Naive thymus-derived CD4-positive, alpha-beta T cell (primary cell): ENCODE results near the gene IL31. TPM values are rescaled to one million over a fixed set of nuclear protein-coding genes. Genes with fewer than 3 reads are reported as not detected.

Experiments
- ATAC-seq: fragments of 150-1000 bp; cut with Tn5 transposase; 2 replicates; pipeline ENCODE4 v1.10.0; 2021; ENCODE audit warnings: mild to moderate bottlenecking, moderate library complexity
- CTCF ChIA-PET: fragments of 350-600 bp; sonication (Branson Sonifier 250); formaldehyde crosslinking; loops from one replicate; lab custom pipeline; 2021; ENCODE audit warnings: antibody characterized with exemption; lab: Charles Lee
- POLR2A ChIA-PET: fragments of 350-600 bp; sonication (Branson Sonifier 250); formaldehyde crosslinking; loops from one replicate; lab custom pipeline; 2021; ENCODE audit warnings: antibody characterized with exemption, inconsistent platforms; lab: Charles Lee
- DNase-seq, 9 donors: peaks; one replicate each; pipeline versions ENCODE4 v3.0.0 to v3.0.0-alpha.2; 2020 to 2022; ENCODE audit warnings: mixed read lengths in 1 of 9
- H3K27ac ChIP-seq: one replicate; pipeline ENCODE4 v1.7.0; 2013; ENCODE audit warnings: mild to moderate bottlenecking, low read depth, low read length, moderate library complexity
- H3K27me3 ChIP-seq, 2 donors: one replicate each; pipeline ENCODE4 v1.7.0; 2013; ENCODE audit warnings: low read length in 2 of 2, mild to moderate bottlenecking in 2 of 2, moderate library complexity in 2 of 2; ENCODE audit not compliant: control insufficient read depth in 2 of 2, insufficient read depth in 2 of 2
- H3K36me3 ChIP-seq, 3 experiments: 1 replicate in 2 of 3; 2 replicates in 1 of 3; pipeline ENCODE4 v1.7.0; 2013; ENCODE audit warnings: low read length in 3 of 3, mild to moderate bottlenecking in 3 of 3, moderate library complexity in 1 of 3; ENCODE audit not compliant: insufficient read depth in 3 of 3, control insufficient read depth in 2 of 3
- H3K4me1 ChIP-seq, 2 donors: one replicate each; pipeline ENCODE4 v1.7.0; 2013; ENCODE audit warnings: low read length in 2 of 2, mild to moderate bottlenecking in 2 of 2, moderate library complexity in 1 of 2; ENCODE audit not compliant: control insufficient read depth in 2 of 2, insufficient read depth in 2 of 2
- H3K4me3 ChIP-seq: 2 replicates; pipeline ENCODE4 v1.7.0; 2013; ENCODE audit warnings: mild to moderate bottlenecking, low read length
- H3K9me3 ChIP-seq, 3 experiments: 1 replicate in 2 of 3; 2 replicates in 1 of 3; pipeline ENCODE4 v1.7.0; 2013; ENCODE audit warnings: low read length in 3 of 3; ENCODE audit not compliant: control insufficient read depth in 2 of 3
- H3K27ac Mint-ChIP-seq, 9 donors: one replicate each; pipeline ENCODE4 v1.8.0; 2020 to 2022; ENCODE audit warnings: mixed read lengths in 9 of 9, mild to moderate bottlenecking in 8 of 9, moderate library complexity in 5 of 9, inconsistent platforms in 2 of 9
- H3K27me3 Mint-ChIP-seq, 5 donors: one replicate each; pipeline ENCODE4 v1.8.0; 2021 to 2022; ENCODE audit warnings: mixed read lengths in 5 of 5, mild to moderate bottlenecking in 1 of 5
- H3K36me3 Mint-ChIP-seq, 5 donors: one replicate each; pipeline ENCODE4 v1.8.0; 2020 to 2022; ENCODE audit warnings: mixed read lengths in 5 of 5, mild to moderate bottlenecking in 3 of 5, inconsistent platforms in 1 of 5
- H3K4me1 Mint-ChIP-seq, 7 donors: one replicate each; pipeline ENCODE4 v1.8.0; 2020 to 2022; ENCODE audit warnings: mixed read lengths in 7 of 7, mild to moderate bottlenecking in 3 of 7, inconsistent platforms in 1 of 7
- H3K4me3 Mint-ChIP-seq, 10 donors: one replicate each; pipeline ENCODE4 v1.8.0; 2020 to 2022; ENCODE audit warnings: mild to moderate bottlenecking in 10 of 10, mixed read lengths in 10 of 10, moderate library complexity in 6 of 10, inconsistent platforms in 2 of 10
- H3K9me3 Mint-ChIP-seq, 11 donors: one replicate each; pipeline ENCODE4 v1.8.0; 2020 to 2022; ENCODE audit warnings: mixed read lengths in 11 of 11, mild to moderate bottlenecking in 4 of 11, inconsistent platforms in 1 of 11, moderate library complexity in 1 of 11
- intact Hi-C, 2 donors: fragments of 100-400 bp; cut with micrococcal nuclease; formaldehyde crosslinking; loops; one replicate each; pipeline ENCODE4 v1.15.1; 2023
- polyA plus RNA-seq, 2 donors: library from polyadenylated mRNA; unstranded; fragments of 300-500 nt; fragmentation: Illumina TruSeq; gene quantifications; one replicate each; pipeline ENCODE4 v1.2.3, GENCODE V29; 2021
- total RNA-seq, 6 experiments: library from RNA in 5 of 6; stranded (reverse) in 5 of 6; gene quantifications; 1 replicate in 5 of 6; 2 replicates in 1 of 6; pipeline ENCODE4 v1.2.3 and lab custom pipeline; 2021 to 2026

The IL31 gene
- total and polyA plus RNA-seq, 7 experiments from 2014 or later = not detected

GRCh38 chr12:122123051-122123760, 50.8 kb downstream of the IL31 start:
- Mint-ChIP-seq H3K36me3 (peaks cover 1 to 6% (median 3%) of the 10 kb centered on the region in 5 donors), H3K27me3 (no peaks in the 10 kb centered on the region), H3K4me3 (peak overlapping the region; percentile 26 to 80 (median 59)), H3K9me3 (no peaks in the 10 kb centered on the region), H3K27ac (peak overlapping the region; percentile 25 to 94 (median 80)), H3K4me1 (peaks cover 30 to 51% (median 45%) of the 10 kb centered on the region in 7 donors)
- peak overlapping the region; percentile 23 for H3K27ac ChIP-seq
- DNase-seq (peak; percentile 52 to 82 (median 68)), ATAC-seq (peak; percentile 73)
- ChIA-PET CTCF (interaction anchor here (0.6 to 4.5 kb wide), 26 partner anchors 9 to 1594 kb away, joined by 3 to 64 read pairs (median 5); partner anchors contain the start of genes CFAP251 and VPS33A), POLR2A (interaction anchor here (0.6 to 1.8 kb wide), 7 partner anchors 14 to 1331 kb away, joined by 3 to 4 read pairs (median 3); no protein-coding TSS in a partner anchor)
- no peak overlapping the region for H3K4me3 ChIP-seq
- H3K9me3 ChIP-seq = no peaks in the 10 kb centered on the region
- H3K27me3 ChIP-seq = no peaks in the 10 kb centered on the region
- intact Hi-C loops = loop anchor here (1.0 to 2.0 kb wide), 6 partner anchors 18 to 205 kb away; partner anchors contain the start of genes CFAP251 (in 1 of the 2) and MLXIP (in 1 of the 2)
- H3K4me1 ChIP-seq = peaks cover 7 to 8% of the 10 kb centered on the region in 2 donors
- H3K36me3 ChIP-seq = peaks cover 0 to 19% (median 7%) of the 10 kb centered on the region in 3 experiments

Other genes starting within 250 kb of the IL31 start
- 1 to 10 TPM; 4.1 to 6.6 (median 5.4) TPM for gene BCL7A, start 152.3 kb downstream of the IL31 start, total RNA-seq
- 10 to 100 TPM in 1 of 2 donors, 1 to 10 TPM in 1; 4.0 to 11.9 TPM for gene BCL7A, start 152.3 kb downstream of the IL31 start, polyA plus RNA-seq
- 100 to 1,000 TPM in 4 of 5 experiments, 10 to 100 TPM in 1; 57.0 to 123 (median 115) TPM for gene MLXIP, start 95.5 kb downstream of the IL31 start, total RNA-seq
- gene MLXIP, start 95.5 kb downstream of the IL31 start, polyA plus RNA-seq = 10 to 100 TPM; 17.4 to 29.8 TPM
- gene LRRC43, start 8.9 kb upstream of the IL31 start, total RNA-seq = 1 to 10 TPM in 1 of 5 experiments, under 1 TPM in 2, not detected in 2; 0.34 to 2.3 (median 0.40) TPM
- not detected for gene LRRC43, start 8.9 kb upstream of the IL31 start, polyA plus RNA-seq
- 1 to 10 TPM in 1 of 5 experiments, under 1 TPM in 2, not detected in 2; 0.54 to 1.1 (median 0.70) TPM for gene B3GNT4, start 29.5 kb upstream of the IL31 start, total RNA-seq
- under 1 TPM; 0.15 to 0.34 TPM for gene B3GNT4, start 29.5 kb upstream of the IL31 start, polyA plus RNA-seq
- gene DIABLO, start 51.8 kb upstream of the IL31 start, total RNA-seq = 10 to 100 TPM; 41.3 to 94.1 (median 50.1) TPM
- 10 to 100 TPM; 58.3 to 68.3 TPM for gene DIABLO, start 51.8 kb upstream of the IL31 start, polyA plus RNA-seq
- gene VPS33A, start 92.3 kb upstream of the IL31 start, total RNA-seq = 10 to 100 TPM; 19.9 to 34.5 (median 31.4) TPM
- 10 to 100 TPM; 18.0 to 28.3 TPM for gene VPS33A, start 92.3 kb upstream of the IL31 start, polyA plus RNA-seq
- gene CLIP1, start 248.4 kb upstream of the IL31 start, total RNA-seq = 10 to 100 TPM; 54.7 to 89.3 (median 65.1) TPM
- gene CLIP1, start 248.4 kb upstream of the IL31 start, polyA plus RNA-seq = 10 to 100 TPM; 13.6 to 25.8 TPM